Measurements from ENCODE around the gene NAIF1.
"Not testable (repeated sequence)": the region's sequence is repeated elsewhere in the genome, so short reads cannot be mapped to it uniquely, and the experiment has no call there.

The NAIF1 gene

DNA sequence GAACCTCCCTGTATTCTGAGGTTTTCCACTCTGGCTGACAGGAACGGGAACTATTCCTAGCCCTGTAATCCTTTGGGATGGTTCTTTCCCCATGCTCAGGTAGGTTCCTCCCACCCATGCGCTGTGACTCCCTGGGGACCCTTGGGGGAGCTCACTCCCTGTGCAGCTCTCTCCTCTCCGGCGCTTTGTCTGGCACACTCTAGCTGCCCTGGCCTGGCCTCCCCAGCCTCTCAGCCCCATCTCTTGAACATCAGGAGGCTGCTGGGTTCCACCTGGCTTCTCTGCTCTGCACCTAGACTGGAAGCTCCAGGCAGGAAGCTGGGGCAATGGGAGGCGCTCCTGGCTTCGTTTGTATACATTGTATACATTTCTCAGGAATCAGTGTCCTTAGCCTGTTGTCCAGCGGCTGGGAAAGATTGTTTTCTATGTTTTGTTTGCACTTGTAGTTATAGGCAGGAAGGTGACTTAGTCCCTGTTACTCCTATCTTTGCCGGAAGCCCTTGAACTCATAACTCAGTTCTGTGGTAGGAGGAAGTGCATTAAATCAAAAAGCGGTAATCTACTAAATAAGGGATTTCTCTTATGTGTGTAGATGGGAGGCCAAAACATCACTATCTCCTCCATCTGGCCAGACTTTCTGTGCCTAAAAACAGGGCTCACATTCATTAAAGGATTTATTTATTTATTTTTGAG, 21.3 kb upstream of the NAIF1 start:
- no peak for DNase-seq (ENCODE audit: low read depth in 2 of 3, low spot score in 1 of 3)

DNA sequence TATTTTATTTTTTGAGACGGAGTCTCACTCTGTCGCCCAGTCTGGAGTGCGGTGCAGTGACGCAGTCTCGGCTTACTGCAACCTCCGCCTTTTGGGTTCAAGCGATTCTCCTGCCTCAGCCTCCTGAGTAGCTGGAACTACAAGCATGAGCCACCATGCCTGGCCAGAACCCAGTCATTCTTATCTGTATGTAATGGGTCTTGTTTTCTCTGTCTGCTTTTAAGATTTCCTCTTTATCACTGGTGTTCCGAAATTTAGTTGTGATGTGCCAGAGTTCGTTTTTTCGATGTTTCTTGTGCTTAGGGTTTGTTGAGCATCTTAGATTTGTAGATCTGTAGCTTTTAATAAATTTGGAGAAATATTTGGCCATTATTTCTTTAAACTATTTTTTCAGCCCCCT, 20.1 kb upstream of the NAIF1 start:
- DNase-seq (ENCODE audit: low read depth in 2 of 3, low spot score in 1 of 3) = no peak

DNA sequence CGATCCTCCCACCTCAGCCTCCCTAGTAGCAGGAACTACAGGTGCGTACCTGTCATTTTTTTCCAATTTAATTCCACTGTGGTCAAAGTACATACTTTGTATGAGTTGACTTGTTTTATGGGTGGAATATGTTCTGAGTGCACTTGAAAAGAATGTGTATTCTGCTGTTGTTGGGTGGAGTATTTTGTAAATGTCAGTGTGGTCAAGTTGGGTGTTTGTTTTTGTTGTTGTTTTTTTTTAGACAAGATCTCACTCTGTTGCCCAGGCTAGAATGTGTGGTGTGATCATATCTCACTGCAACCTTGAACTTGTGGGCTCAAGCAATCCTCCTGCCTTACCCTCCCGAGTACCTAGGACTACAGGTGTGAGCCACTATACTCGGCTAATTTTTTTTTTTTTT, 18.8 kb upstream of the NAIF1 start:
- no peak for DNase-seq (ENCODE audit: low read depth in 2 of 3, low spot score in 1 of 3)

DNA sequence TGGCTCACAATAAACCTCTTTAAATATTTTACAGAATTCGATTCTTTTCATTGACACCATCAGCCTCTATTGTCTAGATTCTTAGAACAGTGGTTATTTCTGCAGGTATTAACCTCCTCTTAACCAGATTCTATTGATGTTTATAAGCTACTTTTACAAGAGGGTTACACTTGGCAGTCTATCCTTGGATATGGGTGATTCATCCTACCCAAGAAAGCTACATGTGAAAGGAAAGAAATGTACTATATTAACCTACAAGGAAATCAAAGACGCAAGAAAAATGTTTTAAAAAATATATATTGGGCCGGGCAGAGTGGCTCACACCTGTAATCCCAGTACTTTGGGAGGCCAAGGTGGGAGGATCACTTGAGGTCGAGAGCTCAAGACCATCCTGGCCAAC, 17.6 kb upstream of the NAIF1 start:
- DNase-seq (ENCODE audit: low read depth in 2 of 3, low spot score in 1 of 3) = no peak

DNA sequence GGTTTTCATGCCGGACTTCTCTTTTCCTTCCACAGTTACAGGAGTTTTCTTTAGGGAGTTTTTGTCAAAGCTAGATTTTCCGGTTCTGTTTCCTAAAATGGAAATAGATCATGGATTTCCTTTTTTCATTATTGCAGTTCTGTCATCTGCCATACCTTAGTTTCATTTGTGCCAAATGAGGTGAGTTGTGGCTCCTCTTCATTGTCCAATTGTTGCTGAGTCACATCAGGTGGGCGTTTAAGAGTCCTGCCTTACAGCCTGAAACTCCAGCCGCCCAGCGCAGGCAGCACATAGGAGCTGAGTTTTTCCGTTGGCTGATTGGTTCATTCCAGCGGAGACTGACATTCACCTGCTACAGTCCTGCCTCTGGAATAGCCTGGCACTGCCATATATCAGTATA, 15.0 kb upstream of the NAIF1 start:
- DNase-seq (ENCODE audit: low read depth in 2 of 3, low spot score in 1 of 3) = no peak

DNA sequence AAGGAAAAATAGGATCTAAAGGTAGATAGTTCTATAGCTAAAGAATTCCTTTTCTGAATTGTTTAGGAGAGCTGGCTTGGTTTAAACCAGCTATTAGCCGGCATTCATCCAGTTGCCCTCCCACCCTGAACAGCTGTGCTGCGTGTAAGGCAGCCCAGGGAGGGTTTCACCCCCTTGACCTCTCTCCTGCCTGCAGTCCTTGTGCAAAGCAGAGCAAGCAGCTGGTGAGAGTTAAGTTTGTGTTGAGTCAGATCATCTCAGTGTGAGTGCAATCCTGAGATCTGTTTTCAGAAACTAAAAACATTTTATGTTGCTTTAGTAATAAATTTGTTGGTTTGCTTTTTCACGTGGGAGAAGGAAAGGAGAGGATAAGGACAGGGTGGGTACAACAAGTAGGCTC, 13.9 kb upstream of the NAIF1 start:
- DNase-seq (ENCODE audit: low read depth in 2 of 3, low spot score in 1 of 3) = no peak

DNA sequence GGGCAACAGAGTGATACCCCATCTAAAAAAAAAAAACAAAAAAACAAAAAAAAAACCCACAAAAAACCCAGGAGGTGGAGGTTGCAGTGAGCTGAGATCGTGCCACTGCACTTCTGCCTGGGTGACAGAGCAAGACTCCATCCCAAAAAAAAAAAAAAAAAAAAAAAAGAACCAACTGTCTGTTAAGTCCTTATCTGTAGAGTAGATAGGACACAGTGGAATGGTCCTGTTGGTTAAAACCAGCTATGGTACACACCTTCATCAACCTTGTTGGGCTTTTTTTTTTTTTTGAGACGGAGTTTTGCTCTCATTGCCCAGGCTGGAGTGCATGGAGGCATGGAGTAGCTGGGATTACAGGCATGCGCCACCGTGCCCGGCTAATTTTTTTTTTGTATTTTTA, 13.1 kb upstream of the NAIF1 start:
- no peak for DNase-seq (ENCODE audit: low read depth in 2 of 3, low spot score in 1 of 3)

DNA sequence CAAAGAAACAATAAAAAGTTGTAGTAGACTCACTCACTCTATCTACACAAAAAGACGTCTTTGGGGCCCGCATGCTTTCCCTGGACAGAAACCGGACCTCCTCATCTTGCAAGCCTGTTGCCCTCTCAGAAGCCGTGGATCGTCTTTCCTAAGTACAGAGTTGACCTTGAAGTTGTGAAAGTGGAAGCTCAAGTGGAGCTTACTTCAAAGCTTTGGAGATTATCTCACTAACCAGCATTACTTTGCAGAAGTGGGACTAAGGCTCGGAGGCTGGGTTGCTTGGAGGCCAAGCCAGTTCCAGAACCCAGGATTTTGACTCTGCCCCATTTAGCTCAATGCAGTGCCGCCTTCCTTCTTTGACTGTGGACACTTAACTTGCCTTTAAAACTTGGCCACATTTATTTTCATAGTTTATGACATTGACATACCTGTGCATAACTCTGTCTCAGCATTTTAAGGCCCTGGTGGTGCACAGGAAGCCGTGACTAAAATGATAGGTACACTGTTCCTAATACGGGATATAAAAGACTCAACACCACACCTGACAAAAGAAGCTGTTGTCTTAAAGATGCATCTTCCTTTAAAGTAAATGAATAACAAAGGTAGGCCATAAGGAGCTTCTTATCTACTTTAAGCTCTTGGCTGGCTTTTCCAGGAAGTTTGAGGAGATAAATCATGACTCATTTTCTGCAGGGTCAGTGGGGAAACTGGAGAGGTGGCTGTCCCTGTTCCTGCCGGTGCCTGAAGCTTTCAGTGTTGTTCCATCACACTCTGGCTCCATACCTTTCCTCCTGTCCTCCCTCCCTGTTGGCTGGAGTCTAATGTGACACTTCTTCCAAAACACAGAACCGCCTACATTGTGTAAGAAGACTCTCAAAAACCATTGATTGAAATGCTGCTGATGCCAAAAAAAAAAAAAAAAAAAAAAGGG, 11.6 kb upstream of the NAIF1 start:
- no peak for DNase-seq (ENCODE audit: low read depth in 2 of 3, low spot score in 1 of 3)

DNA sequence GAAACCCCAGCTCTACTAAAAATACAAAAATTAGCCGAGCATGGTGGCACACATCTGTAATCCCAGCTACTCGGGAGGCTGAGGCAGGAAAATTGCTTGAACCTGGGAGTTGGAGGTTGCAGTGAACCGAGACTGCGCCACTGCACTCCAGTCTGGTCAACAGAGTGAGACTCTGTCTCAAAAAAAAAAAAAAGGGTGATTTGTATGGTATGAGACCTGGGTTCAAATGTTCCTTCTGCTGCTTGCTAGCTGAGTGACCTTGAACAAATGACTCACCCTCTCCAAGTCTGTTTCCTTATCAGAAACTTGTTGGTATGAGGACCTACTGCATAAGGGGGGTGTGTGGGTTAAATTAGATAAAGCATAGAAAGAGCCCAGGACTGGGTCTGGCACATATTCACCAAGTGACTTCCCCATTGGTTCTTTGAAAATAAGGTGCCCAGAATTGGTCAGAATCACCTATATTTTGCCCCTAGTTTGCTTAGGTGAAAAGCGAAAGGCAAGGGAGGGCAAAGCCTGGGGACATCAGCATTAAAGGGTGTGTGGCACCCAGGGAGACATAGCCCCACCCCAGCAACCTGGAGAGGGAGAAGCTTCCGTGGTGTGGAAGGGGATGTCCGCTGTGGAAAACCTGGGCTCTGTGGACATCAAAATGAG, 10.9 kb upstream of the NAIF1 start:
- no peak for DNase-seq (ENCODE audit: low read depth in 2 of 3, low spot score in 1 of 3)

DNA sequence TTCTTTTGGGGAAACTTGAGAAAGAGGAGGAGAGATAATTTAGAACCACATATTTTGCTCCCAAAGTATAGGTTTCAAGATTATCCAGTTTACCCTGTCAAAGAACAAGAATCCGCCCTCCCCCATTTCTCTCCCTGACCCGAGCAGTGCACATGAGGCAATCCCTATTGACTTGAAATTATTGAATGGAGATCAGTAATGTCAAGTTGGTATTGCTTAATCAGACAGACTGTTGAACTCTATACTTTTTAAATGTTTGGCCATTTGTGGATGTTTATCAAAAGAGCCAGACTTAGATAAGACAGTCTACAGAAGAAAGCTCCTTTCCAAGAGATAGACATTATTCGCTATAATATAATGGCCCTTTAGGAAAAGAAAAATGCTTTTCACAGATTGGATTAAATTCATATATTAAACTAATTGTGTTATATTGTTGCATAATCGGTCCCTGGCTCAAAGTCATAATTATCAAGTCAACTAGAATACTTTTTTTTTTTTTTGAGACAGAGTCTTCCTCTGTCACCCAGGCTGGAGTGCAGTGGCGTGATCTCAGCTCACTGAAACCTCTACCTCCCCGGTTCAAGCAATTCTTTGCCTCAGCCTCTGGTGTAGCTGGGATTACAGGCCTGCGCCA, 6.2 kb upstream of the NAIF1 start:
- no peak for DNase-seq (ENCODE audit: low read depth in 2 of 3, low spot score in 1 of 3)

DNA sequence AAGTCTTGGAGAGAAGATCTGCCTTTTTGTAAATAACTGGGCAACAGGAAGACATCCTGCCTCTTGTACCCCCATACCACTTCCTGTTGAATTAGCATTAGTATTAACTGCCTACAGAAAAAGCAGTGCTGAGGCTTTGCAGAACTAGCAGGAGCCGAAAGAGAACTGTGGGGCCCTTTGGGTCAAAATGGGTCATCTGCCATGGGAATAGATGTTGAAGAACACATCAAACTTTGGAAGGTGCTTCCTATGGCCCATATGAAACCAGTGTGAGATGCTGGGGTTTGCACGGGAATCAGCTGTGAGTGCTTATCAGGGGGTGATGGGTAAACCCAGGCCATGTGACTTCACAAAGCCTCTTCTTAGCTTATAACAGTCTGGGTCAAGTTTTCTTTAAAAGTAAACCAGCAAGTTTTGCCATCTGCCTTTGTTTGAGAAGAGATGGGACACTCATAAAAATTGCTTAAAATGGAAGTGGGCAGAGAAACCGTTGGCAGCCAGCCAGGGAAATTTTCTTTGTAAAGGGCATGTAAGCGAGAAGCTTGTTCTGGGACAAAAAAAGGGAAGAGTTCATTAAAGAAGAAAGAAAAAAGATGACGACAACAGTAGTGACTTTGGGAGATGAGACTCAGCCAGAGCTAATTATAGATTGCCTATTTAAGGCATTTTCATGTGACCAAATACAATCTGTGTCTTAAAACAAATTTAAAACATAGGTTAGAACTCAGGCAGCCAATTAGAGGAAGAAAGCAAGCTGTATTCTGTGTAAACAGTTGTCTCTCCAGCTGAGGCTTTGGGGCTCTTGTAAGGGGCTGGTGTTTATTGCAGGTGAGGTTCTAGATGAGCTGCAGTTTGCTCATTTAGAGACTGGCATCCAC, 5.3 kb upstream of the NAIF1 start:
- DNase-seq (ENCODE audit: low read depth in 2 of 3, low spot score in 1 of 3) = peak in 2 of 3 donors; percentile 19 to 46

DNA sequence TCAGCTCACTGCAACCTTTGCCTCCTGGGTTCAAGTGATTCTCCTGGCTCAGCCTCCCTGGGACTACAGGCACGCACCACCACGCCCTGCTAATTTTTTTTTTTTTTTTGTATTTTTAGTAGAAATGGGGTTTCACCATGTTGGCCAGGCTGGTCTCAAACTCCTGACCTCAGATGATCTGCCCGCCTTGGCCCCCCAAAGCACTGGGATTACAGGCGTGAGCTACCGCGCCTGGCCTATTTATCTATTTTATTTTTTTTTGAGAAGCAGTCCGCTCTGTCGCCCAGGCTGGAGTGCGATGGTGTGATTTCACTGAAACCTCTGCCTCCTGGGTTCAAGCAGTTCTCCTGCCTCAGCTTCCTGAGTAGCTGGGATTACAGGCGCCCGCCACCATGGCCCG, 4.4 kb upstream of the NAIF1 start:
- not testable (repeated sequence) for DNase-seq (ENCODE audit: low read depth in 2 of 3, low spot score in 1 of 3)

DNA sequence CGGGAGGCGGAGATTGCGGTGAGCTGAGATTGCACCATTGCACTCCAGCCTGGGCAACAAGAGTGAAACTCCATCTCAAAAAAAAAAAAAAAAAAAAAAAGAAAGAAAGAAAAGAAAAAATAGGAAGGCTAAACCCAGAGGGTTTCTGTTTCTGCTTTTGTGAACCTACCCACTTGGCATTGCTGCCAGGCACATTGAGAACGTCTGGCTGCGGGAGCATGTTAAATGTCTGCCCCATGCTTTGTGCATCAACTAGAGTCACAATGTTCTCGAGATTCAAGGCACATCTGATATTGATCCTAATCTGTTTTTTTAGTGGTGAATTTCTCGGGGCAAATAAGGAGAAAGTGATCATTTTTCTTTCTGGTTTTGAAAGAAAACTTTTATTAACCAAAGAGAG, 3.8 kb upstream of the NAIF1 start:
- DNase-seq (ENCODE audit: low read depth in 2 of 3, low spot score in 1 of 3) = no peak

DNA sequence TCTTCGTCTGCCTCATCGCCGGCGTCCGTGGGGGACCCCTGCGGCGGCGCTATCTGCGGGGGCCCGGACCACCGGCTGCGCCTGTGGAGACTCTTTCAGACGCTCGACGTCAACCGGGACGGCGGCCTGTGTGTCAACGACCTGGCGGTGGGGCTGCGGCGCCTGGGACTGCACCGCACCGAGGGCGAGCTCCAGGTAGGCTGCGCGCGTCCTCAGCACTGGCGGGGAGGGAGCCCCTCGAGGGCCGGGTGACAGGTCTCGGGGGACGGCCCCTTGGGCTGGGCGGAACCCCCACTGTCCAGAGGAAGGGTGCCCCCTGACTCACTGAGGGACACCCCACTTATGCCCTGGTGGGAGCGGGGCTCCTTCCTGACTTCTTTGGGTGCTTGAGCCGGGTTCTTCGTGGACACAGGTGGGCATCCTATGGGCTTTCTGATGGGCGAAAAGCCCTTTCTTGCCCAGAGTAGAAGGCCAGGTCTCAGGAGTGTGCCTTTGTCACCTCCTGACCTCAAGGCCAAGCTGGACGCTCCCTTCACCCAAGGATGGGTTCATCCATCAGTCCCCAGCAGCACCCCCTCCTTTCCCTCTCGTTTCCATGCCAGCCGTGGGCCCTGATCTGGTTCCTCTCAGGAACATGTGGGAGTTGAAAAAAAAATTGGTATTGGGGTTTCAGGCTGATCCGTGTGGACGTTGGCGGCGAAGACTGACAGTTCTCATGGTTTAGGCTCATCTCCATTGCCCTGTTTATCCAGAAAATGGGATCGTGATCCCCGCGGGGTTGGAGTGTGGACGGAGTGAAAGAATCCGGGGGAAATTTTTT, 1.5 kb upstream of the NAIF1 start:
- DNase-seq (ENCODE audit: low read depth in 2 of 3, low spot score in 1 of 3) = peak in 2 of 3 donors; percentile 9 to 25

DNA sequence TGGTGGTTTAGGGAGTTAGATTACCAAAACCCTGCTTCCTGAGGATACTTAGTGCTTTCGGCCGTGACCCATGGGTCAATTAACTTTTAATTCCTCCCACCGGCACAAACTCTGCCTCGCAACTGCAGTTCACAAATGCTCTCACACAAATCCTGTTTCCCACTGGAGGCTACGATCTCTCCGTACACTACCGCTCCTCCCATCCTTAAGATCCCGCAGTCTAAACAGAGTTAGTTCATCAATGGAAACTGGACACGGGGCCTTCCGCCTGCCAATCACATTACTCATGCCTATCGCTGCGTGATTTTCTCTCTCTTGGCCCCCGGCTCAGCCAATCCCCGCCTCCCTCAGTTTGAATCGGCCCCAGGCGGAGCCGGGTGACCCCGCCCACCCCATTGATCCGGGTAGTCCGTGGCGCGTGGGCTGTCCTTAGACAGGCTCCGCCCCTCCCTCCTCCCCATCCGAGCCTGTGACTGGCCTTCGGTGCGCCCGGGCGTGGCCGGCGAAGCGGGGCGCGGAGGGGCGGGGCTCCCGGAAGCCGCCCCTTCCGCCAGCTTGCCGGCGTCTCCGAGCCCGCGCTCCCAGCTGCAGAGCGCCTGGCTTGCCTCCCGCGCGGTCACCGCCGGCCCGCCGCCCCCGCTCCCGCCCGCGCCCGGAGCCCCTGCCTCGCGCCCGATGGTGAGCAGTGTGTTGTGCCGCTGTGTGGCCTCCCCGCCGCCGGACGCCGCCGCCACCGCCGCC, 695 bp upstream of the NAIF1 start, which contains the start of gene SLC25A25:
TSS of gene SLC25A25 (plus strand) at position 588 of the 741 bp plus-strand sequence. CDS start at position 676, 88 bp downstream.
- DNase-seq (ENCODE audit: low read depth in 2 of 3, low spot score in 1 of 3) = peak; percentile 100

DNA sequence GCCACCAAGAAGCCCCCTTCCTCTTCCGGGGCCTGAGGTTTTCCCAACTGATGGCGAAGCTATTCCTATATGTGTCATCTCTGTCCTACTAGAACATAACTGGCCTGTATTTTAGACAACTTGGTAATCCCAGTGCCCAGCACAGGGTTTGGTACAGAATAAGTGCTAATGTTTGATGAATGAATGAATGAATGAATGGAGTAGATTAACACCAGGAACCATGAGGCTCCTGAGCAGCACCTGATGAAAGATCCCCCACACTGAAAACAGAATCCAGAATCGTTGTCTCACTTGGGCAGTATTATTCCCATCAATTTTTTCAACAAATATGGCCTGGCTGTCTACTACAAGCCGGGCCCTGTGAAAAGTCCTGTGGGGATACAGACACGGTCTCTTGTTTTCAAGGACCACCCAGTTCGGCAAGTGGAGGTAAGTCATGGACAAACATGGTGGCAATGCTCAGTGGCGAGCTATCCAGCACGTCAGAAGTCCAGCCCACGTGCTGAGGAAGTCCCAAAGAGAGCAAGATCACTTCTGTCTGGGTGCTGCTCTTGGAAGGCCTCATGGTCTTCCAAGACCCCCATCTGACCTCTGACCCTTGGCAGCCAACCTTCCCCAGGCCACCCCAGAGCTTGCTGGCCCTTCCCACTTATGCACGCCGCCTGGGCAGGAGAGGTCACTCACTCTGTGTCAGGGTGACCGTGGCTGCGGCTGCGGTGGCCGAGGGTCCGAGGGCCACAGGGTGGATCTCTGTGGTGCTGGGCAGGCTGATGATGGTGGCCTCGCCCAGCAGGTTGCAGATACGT, 1.0 kb downstream of the NAIF1 start:
- no peak for DNase-seq (ENCODE audit: low read depth in 2 of 3, low spot score in 1 of 3)

DNA sequence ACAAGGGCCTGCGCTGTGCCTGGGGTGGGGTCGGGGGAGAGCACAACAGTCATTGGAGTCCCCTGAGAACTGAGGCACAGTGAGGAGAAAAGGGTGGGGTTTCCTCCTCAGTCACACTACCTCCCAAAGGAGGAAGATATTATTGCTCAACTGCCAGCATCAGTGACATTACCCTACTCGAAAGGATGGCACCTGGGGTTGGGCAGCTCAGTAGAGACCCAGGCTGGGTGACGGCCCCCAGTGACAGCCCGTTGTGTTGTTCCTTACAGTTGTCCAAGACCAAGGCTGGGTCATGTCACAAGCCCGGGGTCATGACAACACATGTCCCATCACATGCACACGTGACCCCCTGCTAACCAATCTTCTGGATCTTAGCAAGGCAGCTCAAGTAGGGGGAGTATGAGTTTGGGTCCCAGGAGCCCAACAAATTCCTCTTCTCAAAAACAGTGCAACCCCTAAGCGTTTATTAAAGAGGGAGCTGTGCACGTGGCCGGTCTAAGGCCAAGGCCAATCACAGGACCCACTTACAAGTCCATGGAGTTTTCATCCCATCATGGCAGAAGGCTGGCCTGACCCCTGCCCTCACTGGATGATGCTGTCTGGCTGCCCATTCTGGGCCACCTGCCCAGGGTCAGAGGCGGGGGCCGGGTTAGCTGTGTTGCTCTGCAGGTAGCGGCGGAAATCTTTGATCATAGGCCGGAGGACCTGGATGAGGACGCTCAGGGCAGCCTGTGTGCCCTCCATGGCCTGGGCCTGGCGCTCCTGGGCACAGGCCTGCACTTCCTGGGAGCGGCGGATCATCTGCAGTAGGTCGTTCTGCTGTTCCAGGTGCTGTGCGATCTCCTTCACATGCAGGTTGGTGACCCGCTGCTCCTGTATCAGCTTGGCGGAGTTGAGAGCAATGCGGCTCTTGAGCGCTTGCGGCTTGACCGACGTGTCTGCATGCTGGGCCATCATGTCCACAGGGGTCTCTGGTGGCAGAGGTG, 4.0 kb downstream of the NAIF1 start:
- no peak for DNase-seq (ENCODE audit: low read depth in 2 of 3, low spot score in 1 of 3)
